NCI-H146 (cell line): ENCODE measurements around the gene GAK.
"Not testable (repeated sequence)": the region's sequence is repeated elsewhere in the genome, so short reads cannot be mapped to it uniquely, and the experiment has no call there.

Experiments
- DNase-seq: peaks from one replicate; lab custom pipeline; 2025; lab: John Stamatoyannopoulos, UW

Gene GAK

DNA sequence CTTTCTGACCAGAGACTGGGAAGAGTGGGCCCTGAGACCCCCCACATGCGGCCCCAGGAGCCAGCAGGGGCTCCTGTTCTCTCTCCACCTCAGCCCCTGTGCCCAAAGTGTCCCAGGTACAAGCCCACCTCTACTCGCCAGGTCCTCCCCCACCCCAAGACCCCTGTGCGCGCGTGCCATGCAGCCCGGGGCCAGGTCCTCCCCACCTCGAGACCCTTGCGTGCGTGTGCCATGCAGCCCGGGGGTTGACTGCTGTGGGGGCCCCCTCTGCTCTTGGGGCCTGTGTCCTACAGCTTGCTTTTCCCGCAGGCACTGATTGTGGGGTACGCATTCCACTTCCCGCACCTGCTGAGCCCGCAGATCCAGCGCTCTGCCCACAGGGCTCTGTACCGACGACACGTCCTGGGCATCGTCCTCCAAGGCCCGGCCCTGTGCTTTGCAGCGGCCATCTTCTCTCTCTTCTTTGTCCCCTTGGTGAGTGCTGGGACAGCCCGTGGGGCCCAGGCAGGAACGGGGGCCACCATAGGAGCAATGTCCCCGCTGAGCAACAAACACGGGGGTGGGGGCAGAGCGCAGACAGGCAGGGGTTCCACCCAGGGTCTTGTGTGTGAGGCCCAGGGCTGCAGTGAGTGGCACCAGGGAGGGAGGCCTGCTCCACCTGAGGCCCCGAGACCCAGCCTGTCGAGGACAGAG lies 20.9 kb upstream of the GAK start:
- DNase-seq, result no peak

DNA sequence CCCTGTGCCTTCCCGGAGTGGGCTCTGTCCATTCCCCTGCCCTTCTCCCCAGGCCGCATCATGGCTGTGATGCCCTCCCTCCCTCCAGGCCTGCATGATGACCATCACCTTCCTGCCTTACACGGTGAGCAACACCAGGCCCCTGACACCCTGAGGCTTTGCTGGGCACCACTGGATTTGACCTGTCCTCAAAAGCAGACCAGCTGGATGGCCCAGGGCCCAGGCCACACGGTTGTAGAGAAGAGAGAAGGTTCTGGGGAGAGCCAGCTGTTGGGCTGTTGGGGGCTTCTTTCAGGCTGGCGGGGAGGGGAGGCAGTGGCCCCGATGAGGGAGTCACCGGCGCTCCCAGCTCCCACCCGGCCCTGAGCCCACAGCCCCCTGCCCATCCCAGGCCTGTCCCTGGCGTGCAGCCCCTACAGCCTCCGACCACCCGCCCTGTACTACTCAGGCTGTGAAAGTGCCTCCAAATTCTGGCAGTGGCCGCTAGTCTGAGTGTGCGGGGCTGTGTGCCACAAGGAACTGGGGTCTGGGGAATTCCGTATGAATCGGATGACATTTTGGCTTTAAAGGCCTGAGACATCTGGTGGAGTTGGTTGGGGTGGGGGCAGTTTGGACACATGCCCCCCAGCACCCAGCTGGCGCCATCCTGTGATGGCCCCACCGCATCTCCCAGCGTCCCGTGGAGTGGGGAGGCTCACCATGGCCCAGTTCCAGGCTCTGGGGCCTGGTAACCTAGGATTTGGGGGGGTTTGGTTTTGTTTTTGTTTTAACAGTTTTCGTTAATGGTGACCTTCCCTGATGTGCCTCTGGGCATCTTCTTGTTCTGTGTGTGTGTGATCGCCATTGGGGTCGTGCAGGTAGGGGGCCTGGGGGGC lies 19.7 kb upstream of the GAK start:
- DNase-seq, result no peak

DNA sequence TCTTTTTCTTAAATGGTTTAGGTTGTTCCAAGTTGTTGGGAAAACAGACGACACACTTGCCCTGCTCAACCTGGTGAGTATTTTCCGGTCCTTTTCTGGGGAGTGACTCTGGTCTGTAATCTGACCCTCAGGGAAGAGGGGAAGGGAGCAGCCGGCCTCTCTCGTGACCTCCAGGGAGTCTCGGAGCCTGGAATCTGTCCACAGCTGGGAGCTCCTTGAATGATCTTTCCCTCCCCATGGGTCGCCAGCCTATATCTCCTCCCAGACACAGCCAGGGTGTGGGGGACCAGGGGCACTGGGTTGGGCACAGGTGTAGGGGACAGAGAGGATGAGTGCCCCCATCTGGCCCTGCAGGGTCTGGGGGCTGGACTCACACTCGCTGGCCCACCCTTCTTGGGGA lies 19.1 kb upstream of the GAK start:
- DNase-seq, result no peak

DNA sequence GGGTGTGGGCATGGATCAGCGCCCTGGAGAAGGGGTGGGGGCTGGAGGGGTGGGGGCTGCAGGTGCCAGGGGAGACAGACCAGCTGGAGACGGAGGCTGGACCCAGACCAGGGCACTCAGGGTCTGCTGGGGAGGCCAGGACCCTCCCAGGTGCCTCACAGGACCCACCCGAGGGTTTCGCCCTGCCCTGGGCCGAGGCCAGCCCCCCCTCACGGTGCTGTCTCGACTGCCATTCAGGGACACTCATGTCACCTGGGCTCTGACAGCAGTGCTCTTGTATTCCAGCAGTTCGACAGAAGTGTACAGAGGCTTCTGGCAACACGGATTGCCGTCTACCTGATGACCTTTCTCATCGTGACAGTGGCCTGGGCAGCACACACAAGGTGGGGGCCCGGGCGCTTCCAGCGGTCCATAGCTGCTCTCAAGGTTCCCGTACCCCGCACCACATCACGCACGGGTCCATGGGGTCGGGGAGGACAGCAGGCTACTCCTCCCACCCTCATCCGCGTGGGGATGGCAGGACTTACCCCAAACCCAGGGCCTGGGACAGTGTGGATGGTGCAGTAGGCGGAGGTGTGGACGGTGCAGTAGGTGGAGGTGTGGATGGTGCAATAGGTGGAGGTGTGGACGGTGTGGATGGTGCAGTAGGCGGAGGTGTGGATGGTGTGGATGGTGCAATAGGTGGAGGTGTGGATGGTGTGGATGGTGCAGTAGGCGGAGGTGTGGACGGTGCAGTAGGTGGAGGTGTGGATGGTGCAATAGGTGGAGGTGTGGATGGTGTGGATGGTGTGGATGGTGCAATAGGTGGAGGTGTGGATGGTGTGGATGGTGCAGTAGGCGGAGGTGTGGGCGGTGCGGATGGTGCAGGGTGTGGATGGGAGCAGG lies 18.3 kb upstream of the GAK start:
- DNase-seq, result no peak

GRCh38 chr4:949656-950055 lies 17.5 kb upstream of the GAK start:
- no peak for DNase-seq

- DNase-seq, result no peak
Measured at GRCh38 chr4:948936-949300, 16.8 kb upstream of the GAK start.

DNA sequence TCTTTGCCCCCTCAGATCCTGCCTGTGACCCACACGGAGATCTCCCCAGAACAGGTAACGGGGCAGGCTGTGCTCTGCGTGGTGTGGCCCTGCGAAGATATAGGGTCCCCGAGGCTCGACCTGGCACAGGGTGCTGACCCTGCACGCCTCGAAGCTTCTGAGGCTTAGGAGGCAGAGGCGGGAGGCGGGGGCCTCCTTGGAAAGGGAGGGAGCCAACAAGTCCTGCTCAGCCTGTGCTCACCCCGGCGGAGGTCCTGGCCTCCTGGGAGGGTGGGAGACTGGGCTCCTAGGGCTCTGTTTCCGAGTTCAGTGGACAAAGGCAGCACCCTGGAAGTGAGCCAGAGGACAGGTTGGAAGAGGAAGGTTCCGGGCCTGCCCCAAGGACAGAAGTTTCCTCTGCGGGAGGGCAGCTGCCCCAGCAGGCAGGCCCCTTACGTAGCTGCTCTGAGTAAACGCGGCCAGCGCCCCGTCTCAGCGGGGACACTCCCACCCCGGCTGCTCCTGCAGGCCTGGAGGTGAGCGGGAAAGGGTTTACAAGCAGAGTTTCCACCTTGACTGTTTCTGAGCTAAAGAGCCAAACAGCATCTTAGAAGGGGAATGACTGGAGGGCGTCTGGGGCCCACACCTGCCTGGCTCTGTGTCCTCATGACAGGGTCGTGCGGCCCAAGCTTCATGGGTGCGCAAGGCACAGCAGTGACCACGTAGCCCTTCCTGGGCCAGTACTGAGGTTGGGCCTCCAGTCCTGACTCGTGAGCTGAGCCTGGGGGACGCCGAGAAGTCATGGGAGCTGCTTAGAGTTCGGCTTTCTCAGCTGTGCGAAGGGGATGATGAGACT lies 16.2 kb upstream of the GAK start:
- peak; percentile 15 for DNase-seq

DNA sequence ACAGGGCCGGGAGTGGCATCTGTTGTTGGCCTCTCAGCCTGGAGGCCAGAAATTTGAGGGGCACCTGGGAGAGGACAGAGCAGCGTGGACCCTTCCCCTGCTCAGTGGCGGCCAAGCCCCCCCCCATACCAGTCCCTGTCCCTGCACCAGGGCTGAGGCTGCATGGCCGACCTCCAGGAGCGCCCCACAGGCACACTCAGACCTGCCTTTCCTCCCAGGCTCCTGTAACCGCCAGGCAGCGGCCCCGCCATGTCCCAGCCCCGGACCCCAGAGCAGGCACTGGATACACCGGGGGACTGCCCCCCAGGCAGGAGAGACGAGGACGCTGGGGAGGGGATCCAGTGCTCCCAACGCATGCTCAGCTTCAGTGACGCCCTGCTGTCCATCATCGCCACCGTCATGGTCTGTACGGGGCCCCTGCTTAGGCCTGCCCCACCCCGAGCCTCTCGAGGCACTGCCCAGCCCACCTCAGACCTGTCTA lies 15.4 kb upstream of the GAK start:
- no peak for DNase-seq

GRCh38 chr4:946517-947471 lies 14.7 kb upstream of the GAK start:
- no peak for DNase-seq

DNA sequence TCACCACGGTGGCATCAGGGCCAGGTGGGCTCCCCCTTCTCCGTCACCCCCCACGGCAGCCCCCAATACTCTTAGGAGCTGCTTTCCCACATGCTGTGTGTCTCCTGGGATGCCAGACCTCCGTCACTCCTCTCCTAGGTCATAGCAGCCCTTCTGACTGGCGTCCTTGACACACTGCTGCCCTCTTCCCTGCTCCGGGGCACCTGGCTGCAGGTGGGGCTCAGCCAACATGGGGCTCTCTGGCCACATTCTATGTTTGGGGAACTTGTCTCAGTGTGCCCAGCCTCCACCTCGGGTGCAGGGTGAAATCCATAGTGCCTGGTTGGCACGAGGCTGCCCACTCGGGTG lies 14.0 kb upstream of the GAK start:
- no peak for DNase-seq

DNA sequence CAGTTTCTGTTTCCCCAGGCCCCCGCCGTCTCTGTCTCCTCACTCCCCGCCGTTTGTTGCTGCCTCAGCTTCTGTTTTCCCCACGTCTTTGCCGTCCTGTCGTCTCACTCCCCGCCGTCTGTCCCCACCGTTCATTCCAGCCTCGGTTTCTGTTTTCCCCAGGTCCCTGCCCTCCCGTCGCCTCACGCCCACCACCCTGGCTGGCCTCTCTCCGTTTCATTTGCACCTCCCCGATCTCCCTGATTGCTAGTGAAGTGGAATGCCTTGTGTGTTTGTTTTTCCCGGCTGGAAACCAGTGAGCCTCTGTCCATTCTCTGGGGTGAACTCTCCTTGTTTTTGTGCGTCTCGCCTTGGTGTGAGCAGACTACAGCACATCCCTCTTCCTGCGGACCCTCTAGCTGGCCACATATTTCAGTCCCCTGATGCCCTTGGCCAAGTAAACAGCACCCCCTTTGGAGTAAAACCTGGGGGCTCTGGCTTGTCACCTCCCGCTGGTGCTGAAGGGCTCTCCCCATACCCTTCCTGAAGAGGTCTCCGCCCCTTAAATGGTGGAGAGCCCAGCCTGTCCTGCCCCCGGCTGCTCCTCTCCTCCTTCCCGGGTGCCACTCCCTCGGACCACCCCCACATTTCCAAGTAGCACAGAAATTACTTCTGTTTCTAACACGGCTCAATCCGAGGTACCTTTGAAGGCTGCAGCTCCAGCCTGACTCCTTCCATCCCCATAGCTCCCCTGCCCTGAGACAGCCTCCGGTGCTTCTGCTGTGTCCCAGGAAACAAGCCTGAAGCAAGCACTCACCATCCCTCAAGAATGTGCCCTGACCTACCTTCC lies 13.4 kb upstream of the GAK start:
- no peak for DNase-seq

- not testable (repeated sequence) for DNase-seq
Measured at GRCh38 chr4:939508-939907, 7.4 kb upstream of the GAK start.

DNA sequence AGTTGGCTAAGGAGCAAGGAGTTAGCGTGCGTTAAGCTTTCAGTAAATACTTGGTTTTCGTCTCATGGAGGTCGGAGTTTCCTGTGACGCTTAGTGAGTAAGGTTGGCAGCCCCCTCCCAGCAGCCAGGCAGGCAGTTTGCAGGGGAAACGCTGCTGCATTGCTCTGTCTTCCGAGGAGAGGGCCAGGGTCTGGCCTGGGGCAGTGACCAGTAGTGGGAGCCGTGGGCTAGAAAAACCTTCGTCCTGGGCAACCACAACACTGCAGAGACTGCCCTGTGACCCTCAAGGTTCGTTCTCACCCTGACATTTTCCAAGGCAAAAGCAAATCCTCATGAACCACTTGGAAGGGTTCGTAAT lies 576 bp upstream of the GAK start:
- DNase-seq, result peak; percentile 36

DNA sequence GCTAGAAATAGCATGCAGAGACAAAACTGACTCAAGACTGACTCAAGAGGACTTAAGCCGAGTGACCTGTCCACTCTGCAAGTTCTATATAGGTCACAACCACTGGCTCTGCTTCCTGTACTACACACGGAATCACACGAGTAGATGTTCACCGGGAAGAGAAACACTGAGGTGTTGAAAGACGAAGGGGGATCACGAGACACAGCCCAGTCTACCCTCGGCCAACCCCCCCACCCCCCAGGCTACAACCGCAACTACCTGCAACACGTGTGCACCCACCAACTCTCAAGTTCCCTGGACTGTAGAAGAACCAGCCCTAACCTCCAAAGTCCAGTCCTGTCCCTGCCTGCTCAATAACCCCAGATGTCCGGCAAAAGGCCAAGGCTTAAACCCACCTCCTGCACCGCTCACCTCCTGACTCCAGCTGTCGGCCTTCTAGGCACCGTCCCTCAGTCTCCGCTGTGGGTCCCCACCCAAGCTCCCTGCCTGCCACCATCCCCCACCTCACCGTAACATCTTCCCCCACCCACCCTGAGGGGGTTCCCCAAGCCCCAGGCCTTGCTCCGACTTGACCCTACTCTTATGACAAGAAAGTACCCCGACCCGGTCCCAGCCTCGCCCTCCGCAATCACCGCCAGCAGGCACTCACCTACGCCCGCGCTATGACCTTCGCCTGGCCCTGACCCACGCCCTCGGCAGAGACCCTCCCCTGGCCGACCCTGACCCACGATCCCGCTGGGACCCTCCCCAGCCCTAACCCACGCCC lies 739 bp downstream of the GAK start:
- DNase-seq, result peak; percentile 36

DNA sequence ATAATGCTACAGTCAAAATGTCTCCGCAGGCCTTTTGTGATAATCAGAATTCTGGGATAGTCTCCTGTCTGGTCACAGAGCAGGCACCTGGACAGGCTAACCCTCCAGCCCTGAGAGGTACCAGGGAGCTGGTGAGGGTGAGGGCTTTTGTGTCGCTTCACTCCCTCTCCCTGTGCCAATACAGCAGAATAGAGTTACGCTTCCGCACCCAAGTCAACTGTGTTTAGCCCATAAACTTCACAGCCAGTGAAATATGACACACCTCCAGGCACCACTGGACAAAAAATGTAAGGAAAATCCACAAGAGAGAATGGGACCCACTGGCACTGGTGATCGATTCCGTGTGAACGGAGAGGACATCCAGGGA lies 1.3 kb downstream of the GAK start:
- DNase-seq, result no peak

DNA sequence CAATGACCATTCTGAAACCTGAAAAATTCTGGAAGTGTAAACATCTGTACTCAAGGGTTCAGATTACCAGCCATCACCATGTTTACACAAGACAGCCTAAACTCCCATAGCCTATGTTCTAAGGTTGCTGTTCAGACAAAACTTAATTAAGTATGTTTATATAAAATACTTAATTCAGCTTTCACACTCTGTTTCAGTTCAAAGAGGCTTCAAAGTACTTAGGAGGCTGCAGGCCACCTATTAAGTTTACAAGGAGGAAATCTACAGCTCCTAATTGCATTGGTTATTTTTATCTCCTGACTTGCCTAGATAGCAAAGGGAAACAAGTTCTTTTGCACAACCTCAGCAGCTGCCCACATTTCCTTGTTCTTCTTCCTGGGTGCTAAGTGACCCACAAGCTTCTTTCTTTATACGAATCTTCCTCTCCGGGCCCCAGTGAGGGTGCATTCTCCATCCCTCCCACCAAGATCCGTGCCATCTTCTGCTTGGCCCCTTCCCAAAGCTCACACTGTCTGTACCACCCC lies 2.0 kb downstream of the GAK start:
- no peak for DNase-seq

GRCh38 chr4:929096-929765 lies 2.9 kb downstream of the GAK start:
- no peak for DNase-seq

DNA sequence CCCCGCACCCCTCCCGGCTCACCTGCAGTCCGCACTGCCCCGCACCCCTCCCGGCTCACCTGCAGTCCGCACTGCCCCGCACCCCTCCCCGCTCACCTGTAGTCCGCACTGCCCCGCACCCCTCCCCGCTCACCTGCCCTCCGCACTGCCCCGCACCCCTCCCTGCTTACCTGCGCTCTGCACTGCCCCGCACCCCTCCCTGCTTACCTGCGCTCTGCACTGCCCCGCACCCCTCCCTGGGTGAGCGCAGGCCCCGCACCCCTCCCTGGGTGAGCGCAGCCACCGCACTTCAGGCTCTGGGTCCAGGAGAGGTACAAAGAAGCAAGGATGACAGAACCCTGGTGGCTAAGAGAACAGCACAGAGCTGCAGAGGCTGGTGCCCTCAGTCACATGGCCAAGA lies 4.5 kb downstream of the GAK start:
- not testable (repeated sequence) for DNase-seq
